PC-9 (cell line): ENCODE measurements around the gene DOCK4.

Experiments used
- CTCF ChIP-seq: fragments of 200-600 bp; sonication (generic); conservative IDR thresholded peaks from 2 replicates; pipeline ENCODE4 v1.6.1; 2017; ENCODE audit warnings: mixed run types, antibody characterized with exemption, mild to moderate bottlenecking, moderate library complexity
- EZH2 ChIP-seq: fragments of 200-600 bp; sonication (generic); IDR thresholded peaks from 2 replicates; pipeline ENCODE4 v1.8.0; 2017; ENCODE audit warnings: antibody characterized with exemption, low read depth

- no peak for TF ChIP-seq EZH2
- TF ChIP-seq CTCF: no peak
These were observed 129.9 kb downstream of the DOCK4 start for GRCh38 chr7:112076324-112076723.
